Neural progenitor cell (in vitro differentiated cells): ENCODE data around the gene ITGB3. TPM values are rescaled to one million over a fixed set of nuclear protein-coding genes. Genes with fewer than 3 reads are reported as not detected.

Experiments used
- DNase-seq: peaks from one replicate; pipeline ENCODE4 v3.0.0-alpha.2; 2016; ENCODE audit warnings: low spot score
- H2AFZ ChIP-seq: fragments of 200-600 bp; sonication (generic); replicated peaks from 2 replicates; pipeline ENCODE4 v1.6.1; 2016; ENCODE audit warnings: antibody characterized with exemption
- H3F3A ChIP-seq: fragments of 200-600 bp; sonication (generic); 2 replicates; pipeline ENCODE4 v1.6.1; 2016; ENCODE audit warnings: antibody characterized with exemption, low read depth
- H3K27ac ChIP-seq: fragments of 200-600 bp; sonication (generic); 2 replicates; pipeline ENCODE4 v1.5.1; 2016; ENCODE audit warnings: mild to moderate bottlenecking
- H3K27me3 ChIP-seq: fragments of 200-600 bp; sonication (generic); 2 replicates; pipeline ENCODE4 v1.6.1; 2016; ENCODE audit warnings: mild to moderate bottlenecking, moderate library complexity
- H3K36me3 ChIP-seq: fragments of 200-600 bp; sonication (generic); 2 replicates; pipeline ENCODE4 v1.5.1; 2016
- H3K4me1 ChIP-seq: fragments of 200-600 bp; sonication (generic); 2 replicates; pipeline ENCODE4 v1.6.1; 2016; ENCODE audit warnings: mixed run types
- H3K4me2 ChIP-seq: fragments of 200-600 bp; sonication (generic); 2 replicates; pipeline ENCODE4 v1.6.1; 2016
- H3K4me3 ChIP-seq: fragments of 200-600 bp; sonication (generic); 2 replicates; pipeline ENCODE4 v1.5.1; 2016
- H3K79me2 ChIP-seq: fragments of 200-600 bp; sonication (generic); 2 replicates; pipeline ENCODE4 v1.6.1; 2016; ENCODE audit warnings: low read depth
- H3K9ac ChIP-seq: fragments of 200-600 bp; sonication (generic); 2 replicates; pipeline ENCODE4 v1.6.1; 2016
- H3K9me3 ChIP-seq: fragments of 200-600 bp; sonication (generic); 2 replicates; pipeline ENCODE4 v1.5.1; 2016; ENCODE audit warnings: low read depth
- H4K20me1 ChIP-seq: fragments of 200-600 bp; sonication (generic); 2 replicates; pipeline ENCODE4 v1.6.1; 2016; ENCODE audit warnings: low read depth
- H3K27ac Mint-ChIP-seq: 3 replicates; pipeline ENCODE4 v1.8.0; 2021; ENCODE audit warnings: mixed read lengths
- H3K27me3 Mint-ChIP-seq: 2 replicates; pipeline ENCODE4 v1.8.0; 2022; ENCODE audit warnings: low read depth, mild to moderate bottlenecking, inconsistent platforms, moderate library complexity, mixed read lengths; ENCODE audit not compliant: insufficient read depth
- H3K36me3 Mint-ChIP-seq: 3 replicates; pipeline ENCODE4 v1.8.0; 2021; ENCODE audit warnings: mixed read lengths
- H3K4me1 Mint-ChIP-seq: 3 replicates; pipeline ENCODE4 v1.8.0; 2021; ENCODE audit warnings: mixed read lengths
- H3K4me3 Mint-ChIP-seq: 3 replicates; pipeline ENCODE4 v1.8.0; 2021; ENCODE audit warnings: mild to moderate bottlenecking, moderate library complexity, mixed read lengths
- H3K9me3 Mint-ChIP-seq: 3 replicates; pipeline ENCODE4 v1.8.0; 2020; ENCODE audit warnings: mixed read lengths
- CTCF ChIP-seq: fragments of 200-600 bp; sonication (generic); IDR thresholded peaks from 2 replicates; pipeline ENCODE4 v1.5.1; 2017; ENCODE audit warnings: antibody characterized with exemption, mild to moderate bottlenecking
- EZH2 ChIP-seq: fragments of 200-600 bp; sonication (generic); IDR thresholded peaks from 2 replicates; pipeline ENCODE4 v1.6.1; 2017; ENCODE audit warnings: antibody characterized with exemption, mild to moderate bottlenecking, moderate library complexity
- EZH2phosphoT487 ChIP-seq: fragments of 200-600 bp; sonication (generic); IDR thresholded peaks from 2 replicates; pipeline ENCODE4 v1.6.1; 2017; ENCODE audit warnings: antibody characterized with exemption
- total RNA-seq: library from RNA; depleted of rRNA; stranded (reverse); fragments of >200 nt; gene quantifications from 2 replicates; pipeline ENCODE4 v1.2.3, GENCODE V29; 2015; ENCODE audit warnings: low replicate concordance

Gene ITGB3
- total RNA-seq, 1 donor from 2014 or later, result 0.47 TPM

- Histone ChIP-seq H3K27me3 (peaks cover 10% of the 10 kb centered on the region), H3F3A (no peaks in the 10 kb centered on the region), H3K9ac (no peak overlapping the region), H3K4me2 (no peak overlapping the region), H3K9me3 (no peaks in the 10 kb centered on the region), H3K79me2 (no peaks in the 10 kb centered on the region), H3K4me3 (no peak overlapping the region), H3K36me3 (no peaks in the 10 kb centered on the region), H4K20me1 (no peaks in the 10 kb centered on the region), H3K27ac (no peak overlapping the region), H2AFZ (no peak overlapping the region), H3K4me1 (no peaks in the 10 kb centered on the region)
- no peak overlapping the region for H3K27ac Mint-ChIP-seq
- H3K4me3 Mint-ChIP-seq, result no peak overlapping the region
- no peak for DNase-seq
- TF ChIP-seq CTCF (no peak), EZH2 (no peak), EZH2phosphoT487 (no peak)
- peaks cover 20% of the 10 kb centered on the region for H3K27me3 Mint-ChIP-seq
- no peaks in the 10 kb centered on the region for H3K36me3 Mint-ChIP-seq
- peaks cover 3% of the 10 kb centered on the region for H3K4me1 Mint-ChIP-seq
- no peaks in the 10 kb centered on the region for H3K9me3 Mint-ChIP-seq
Observed at GRCh38 chr17:47235506-47235905, 18.1 kb upstream of the ITGB3 start.

GRCh38 chr17:47235923-47236322 lies 17.7 kb upstream of the ITGB3 start:
- no peaks in the 10 kb centered on the region for H3K36me3 Mint-ChIP-seq
- no peak overlapping the region for H2AFZ ChIP-seq
- H3K9ac ChIP-seq, result no peak overlapping the region
- H3K79me2 ChIP-seq, result no peaks in the 10 kb centered on the region
- H3K4me3 ChIP-seq, result no peak overlapping the region
- H3K36me3 ChIP-seq, result no peaks in the 10 kb centered on the region
- no peak overlapping the region for H3K27ac ChIP-seq
- H3K4me2 ChIP-seq, result no peak overlapping the region
- no peak for DNase-seq
- H3K27me3 ChIP-seq, result peaks cover 7% of the 10 kb centered on the region
- TF ChIP-seq EZH2 (no peak), EZH2phosphoT487 (no peak), CTCF (no peak)
- H3K9me3 ChIP-seq, result no peaks in the 10 kb centered on the region
- H3K27me3 Mint-ChIP-seq, result peaks cover 16% of the 10 kb centered on the region
- no peaks in the 10 kb centered on the region for H4K20me1 ChIP-seq
- no peaks in the 10 kb centered on the region for H3K4me1 Mint-ChIP-seq
- H3K4me3 Mint-ChIP-seq, result no peak overlapping the region
- no peaks in the 10 kb centered on the region for H3K4me1 ChIP-seq
- H3F3A ChIP-seq, result no peaks in the 10 kb centered on the region
- H3K9me3 Mint-ChIP-seq, result no peaks in the 10 kb centered on the region
- no peak overlapping the region for H3K27ac Mint-ChIP-seq

- H3K27ac ChIP-seq, result no peak overlapping the region
- H3K4me1 ChIP-seq, result no peaks in the 10 kb centered on the region
- no peaks in the 10 kb centered on the region for H3F3A ChIP-seq
- Mint-ChIP-seq H3K4me1 (no peaks in the 10 kb centered on the region), H3K27me3 (peaks cover 12% of the 10 kb centered on the region), H3K27ac (no peak overlapping the region), H3K4me3 (no peak overlapping the region), H3K36me3 (no peaks in the 10 kb centered on the region), H3K9me3 (no peaks in the 10 kb centered on the region)
- no peak overlapping the region for H2AFZ ChIP-seq
- TF ChIP-seq EZH2phosphoT487, result no peak
- TF ChIP-seq EZH2, result no peak
- TF ChIP-seq CTCF, result no peak
- H3K79me2 ChIP-seq, result no peaks in the 10 kb centered on the region
- no peak overlapping the region for H3K9ac ChIP-seq
- H3K36me3 ChIP-seq, result no peaks in the 10 kb centered on the region
- no peak overlapping the region for H3K4me3 ChIP-seq
- H4K20me1 ChIP-seq, result no peaks in the 10 kb centered on the region
- H3K9me3 ChIP-seq, result no peaks in the 10 kb centered on the region
- DNase-seq, result no peak
- H3K27me3 ChIP-seq, result no peaks in the 10 kb centered on the region
- no peak overlapping the region for H3K4me2 ChIP-seq
Observed at GRCh38 chr17:47237841-47238240, 15.8 kb upstream of the ITGB3 start.
